Measurements from ENCODE around the gene EXOSC10. TPM values are rescaled to one million over a fixed set of nuclear protein-coding genes. Genes with fewer than 3 reads are reported as not detected.

EXOSC10 gene
- total RNA-seq, 1 donor from 2014 or later: 64.1 TPM

- Histone ChIP-seq H3K4me3 (ENCODE audit: low read depth, low read length) (no peak overlapping the region), H3K36me3 (ENCODE audit: control insufficient read depth, insufficient read depth, low read length) (peaks cover 3% of the 10 kb centered on the region), H3K27me3 (ENCODE audit: control insufficient read depth, insufficient read depth, low read length) (peaks cover 4% of the 10 kb centered on the region)
- no peak for DNase-seq (ENCODE audit: low read depth)
- no peak for TF ChIP-seq CTCF (IDR thresholded peaks at IDR 0.05; ENCODE audit: insufficient read depth, low read length, poor library complexity, severe bottlenecking)
Observed at GRCh38 chr1:11058026-11058425, 41.6 kb downstream of the EXOSC10 start.

DNA sequence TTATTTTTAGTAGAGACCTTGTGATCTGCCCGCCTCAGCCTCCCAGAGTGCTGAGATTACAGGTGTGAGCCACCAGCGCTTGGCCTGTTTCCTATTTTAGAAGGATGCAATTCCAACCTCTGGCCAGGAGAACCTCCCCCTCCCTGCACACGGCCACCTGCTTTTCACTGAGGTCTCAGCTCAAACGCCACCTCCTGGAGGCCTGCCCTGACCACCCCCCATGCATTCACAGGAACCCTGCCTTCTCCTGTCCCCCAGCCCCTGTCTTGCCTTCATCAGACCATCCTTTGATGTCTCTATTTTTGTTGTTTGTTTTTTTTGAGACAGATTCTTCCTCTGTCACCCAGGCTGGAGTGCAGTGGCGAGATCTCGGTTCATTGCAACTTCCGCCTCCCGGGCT lies 42.2 kb downstream of the EXOSC10 start:
- no peak overlapping the region for H3K4me3 ChIP-seq (ENCODE audit: low read depth, low read length)
- H3K36me3 ChIP-seq (ENCODE audit: control insufficient read depth, insufficient read depth, low read length): peaks cover 3% of the 10 kb centered on the region
- H3K27me3 ChIP-seq (ENCODE audit: control insufficient read depth, insufficient read depth, low read length): peaks cover 10% of the 10 kb centered on the region
- no peak for DNase-seq (ENCODE audit: low read depth)
- no peak for TF ChIP-seq CTCF (IDR thresholded peaks at IDR 0.05; ENCODE audit: insufficient read depth, low read length, poor library complexity, severe bottlenecking)

DNA sequence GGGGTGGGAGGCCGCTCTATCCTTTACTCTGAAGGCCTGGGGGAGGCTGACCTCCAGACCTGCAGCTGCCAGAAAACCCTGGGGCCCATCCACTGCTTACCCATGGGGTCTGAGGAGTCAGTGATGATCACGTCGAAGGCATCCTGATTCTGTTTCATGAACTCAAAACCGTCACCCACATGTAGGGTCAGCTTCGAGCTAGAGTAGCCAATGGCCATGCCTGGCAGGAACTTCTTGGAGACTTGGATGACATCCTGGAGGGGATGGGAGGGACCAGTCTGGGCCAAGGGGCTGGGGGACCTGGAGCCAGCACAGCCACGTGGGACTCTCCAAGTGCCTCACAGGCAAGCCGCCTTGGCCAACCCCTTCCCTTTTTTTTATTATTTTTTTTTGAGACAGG lies 43.2 kb downstream of the EXOSC10 start:
- no peak for DNase-seq (ENCODE audit: low read depth)
- H3K36me3 ChIP-seq (ENCODE audit: control insufficient read depth, insufficient read depth, low read length): peaks cover 3% of the 10 kb centered on the region
- TF ChIP-seq CTCF (IDR thresholded peaks at IDR 0.05; ENCODE audit: insufficient read depth, low read length, poor library complexity, severe bottlenecking): no peak
- no peak overlapping the region for H3K4me3 ChIP-seq (ENCODE audit: low read depth, low read length)
- peaks cover 10% of the 10 kb centered on the region for H3K27me3 ChIP-seq (ENCODE audit: control insufficient read depth, insufficient read depth, low read length)

DNA sequence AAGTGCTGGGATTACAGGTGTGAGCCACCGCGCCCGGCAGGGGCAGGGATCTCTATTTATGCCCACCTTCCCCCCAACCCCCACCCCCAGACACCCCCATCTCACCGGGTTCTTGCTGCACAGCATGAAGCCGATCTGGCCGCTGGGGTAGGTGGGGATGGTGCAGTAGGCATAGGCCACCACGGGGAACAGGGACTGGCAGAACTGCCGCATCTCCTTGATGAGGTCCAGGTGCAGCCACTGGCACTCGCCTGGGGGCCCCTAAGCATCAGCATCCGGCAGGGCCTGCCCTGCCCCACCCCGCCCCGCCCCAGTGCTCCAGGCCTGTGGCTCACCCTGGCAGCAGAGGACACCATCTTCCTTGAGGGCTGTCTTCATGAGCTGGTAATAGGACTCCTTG lies 44.0 kb downstream of the EXOSC10 start:
- H3K36me3 ChIP-seq (ENCODE audit: control insufficient read depth, insufficient read depth, low read length): peaks cover 3% of the 10 kb centered on the region
- peaks cover 10% of the 10 kb centered on the region for H3K27me3 ChIP-seq (ENCODE audit: control insufficient read depth, insufficient read depth, low read length)
- DNase-seq (ENCODE audit: low read depth): no peak
- TF ChIP-seq CTCF (IDR thresholded peaks at IDR 0.05; ENCODE audit: insufficient read depth, low read length, poor library complexity, severe bottlenecking): no peak
- H3K4me3 ChIP-seq (ENCODE audit: low read depth, low read length): no peak overlapping the region

- TF ChIP-seq CTCF (IDR thresholded peaks at IDR 0.05; ENCODE audit: insufficient read depth, low read length, poor library complexity, severe bottlenecking): no peak
- no peak for DNase-seq (ENCODE audit: low read depth)
- H3K4me3 ChIP-seq (ENCODE audit: low read depth, low read length): no peak overlapping the region
- H3K27me3 ChIP-seq (ENCODE audit: control insufficient read depth, insufficient read depth, low read length): peaks cover 10% of the 10 kb centered on the region
- peaks cover 3% of the 10 kb centered on the region for H3K36me3 ChIP-seq (ENCODE audit: control insufficient read depth, insufficient read depth, low read length)
Observed at GRCh38 chr1:11054666-11055065, 45.0 kb downstream of the EXOSC10 start.

- H3K27me3 ChIP-seq (ENCODE audit: control insufficient read depth, insufficient read depth, low read length): peaks cover 10% of the 10 kb centered on the region
- no peak for TF ChIP-seq CTCF (IDR thresholded peaks at IDR 0.05; ENCODE audit: insufficient read depth, low read length, poor library complexity, severe bottlenecking)
- H3K36me3 ChIP-seq (ENCODE audit: control insufficient read depth, insufficient read depth, low read length): peaks cover 3% of the 10 kb centered on the region
- no peak overlapping the region for H3K4me3 ChIP-seq (ENCODE audit: low read depth, low read length)
- no peak for DNase-seq (ENCODE audit: low read depth)
Observed at GRCh38 chr1:11054181-11054580, 45.5 kb downstream of the EXOSC10 start.
